Fibroblast of gingiva (primary cell): ENCODE data around the gene DISP3.

Source experiments
- DNase-seq: peaks from one replicate; pipeline ENCODE4 v3.0.0-alpha.2; 2011; ENCODE audit warnings: low read depth

Gene DISP3

GRCh38 chr1:11456965-11457364, 22.0 kb upstream of the DISP3 start:
- no peak for DNase-seq

GRCh38 chr1:11458811-11459275, 20.1 kb upstream of the DISP3 start:
- no peak for DNase-seq

- DNase-seq: no peak
Observed at GRCh38 chr1:11461531-11462137, 17.3 kb upstream of the DISP3 start.

GRCh38 chr1:11462224-11462923, 16.6 kb upstream of the DISP3 start:
- no peak for DNase-seq

- no peak for DNase-seq
Observed at GRCh38 chr1:11463177-11463576, 15.8 kb upstream of the DISP3 start.

- DNase-seq: no peak
Observed at GRCh38 chr1:11465307-11465706, 13.6 kb upstream of the DISP3 start.

- DNase-seq: no peak
Observed at GRCh38 chr1:11466416-11466815, 12.5 kb upstream of the DISP3 start.

GRCh38 chr1:11468878-11469277, 10.1 kb upstream of the DISP3 start:
- DNase-seq: no peak

GRCh38 chr1:11470912-11471311, 8.0 kb upstream of the DISP3 start:
- DNase-seq: no peak

- DNase-seq: no peak
Observed at GRCh38 chr1:11471473-11471872, 7.5 kb upstream of the DISP3 start.

GRCh38 chr1:11472284-11472683, 6.7 kb upstream of the DISP3 start:
- DNase-seq: no peak

GRCh38 chr1:11472741-11473140, 6.2 kb upstream of the DISP3 start:
- DNase-seq: no peak

GRCh38 chr1:11473491-11474034, 5.4 kb upstream of the DISP3 start:
- DNase-seq: no peak

GRCh38 chr1:11474826-11475225, 4.1 kb upstream of the DISP3 start:
- DNase-seq: no peak

- DNase-seq: no peak
Observed at GRCh38 chr1:11475748-11476147, 3.2 kb upstream of the DISP3 start.

GRCh38 chr1:11479375-11479979, 522 bp downstream of the DISP3 start:
- no peak for DNase-seq

GRCh38 chr1:11481019-11481418, 2.1 kb downstream of the DISP3 start:
- DNase-seq: no peak

- no peak for DNase-seq
Observed at GRCh38 chr1:11482198-11482597, 3.2 kb downstream of the DISP3 start.

- no peak for DNase-seq
Observed at GRCh38 chr1:11482701-11483479, 3.9 kb downstream of the DISP3 start.

GRCh38 chr1:11483581-11484320, 4.8 kb downstream of the DISP3 start:
- no peak for DNase-seq

GRCh38 chr1:11484321-11484655, 5.3 kb downstream of the DISP3 start:
- DNase-seq: no peak

GRCh38 chr1:11485191-11485590, 6.2 kb downstream of the DISP3 start:
- no peak for DNase-seq
